Immature natural killer cell (primary cell): ENCODE data around the gene C9orf85. TPM values are rescaled to one million over a fixed set of nuclear protein-coding genes. Genes with fewer than 3 reads are reported as not detected.

Experiments
- DNase-seq, 3 donors: peaks; one replicate each; pipeline ENCODE4 v3.0.0; 2022; ENCODE audit warnings: mixed read lengths in 1 of 3
- H3K27ac Mint-ChIP-seq, 6 donors: one replicate each; pipeline ENCODE4 v1.8.0; 2020; ENCODE audit warnings: mixed read lengths in 6 of 6, mild to moderate bottlenecking in 5 of 6, inconsistent platforms in 4 of 6, moderate library complexity in 3 of 6
- H3K27me3 Mint-ChIP-seq, 3 donors: one replicate each; pipeline ENCODE4 v1.8.0; 2020 to 2021; ENCODE audit warnings: low read depth in 3 of 3, mild to moderate bottlenecking in 3 of 3, mixed read lengths in 3 of 3, moderate library complexity in 3 of 3, inconsistent platforms in 1 of 3
- H3K36me3 Mint-ChIP-seq, 3 donors: one replicate each; pipeline ENCODE4 v1.8.0; 2020; ENCODE audit warnings: mixed read lengths in 3 of 3, inconsistent platforms in 2 of 3, mild to moderate bottlenecking in 2 of 3
- H3K4me1 Mint-ChIP-seq, 2 donors: one replicate each; pipeline ENCODE4 v1.8.0; 2020; ENCODE audit warnings: inconsistent platforms in 2 of 2, mild to moderate bottlenecking in 2 of 2, mixed read lengths in 2 of 2, moderate library complexity in 1 of 2
- H3K4me3 Mint-ChIP-seq, 5 donors: one replicate each; pipeline ENCODE4 v1.8.0; 2020; ENCODE audit warnings: mild to moderate bottlenecking in 5 of 5, mixed read lengths in 5 of 5, inconsistent platforms in 3 of 5, moderate library complexity in 3 of 5
- H3K9me3 Mint-ChIP-seq, 6 donors: one replicate each; pipeline ENCODE4 v1.8.0; 2020; ENCODE audit warnings: mild to moderate bottlenecking in 6 of 6, mixed read lengths in 6 of 6, inconsistent platforms in 4 of 6, moderate library complexity in 3 of 6
- polyA plus RNA-seq, 3 donors: library from polyadenylated mRNA; unstranded; fragments of 300-500 nt; fragmentation: Illumina TruSeq; gene quantifications; one replicate each; pipeline ENCODE4 v1.2.3, GENCODE V29; 2021

Gene C9orf85
- polyA plus RNA-seq, 3 donors from 2014 or later, result 10.9 to 16.0 (median 12.3) TPM

DNA sequence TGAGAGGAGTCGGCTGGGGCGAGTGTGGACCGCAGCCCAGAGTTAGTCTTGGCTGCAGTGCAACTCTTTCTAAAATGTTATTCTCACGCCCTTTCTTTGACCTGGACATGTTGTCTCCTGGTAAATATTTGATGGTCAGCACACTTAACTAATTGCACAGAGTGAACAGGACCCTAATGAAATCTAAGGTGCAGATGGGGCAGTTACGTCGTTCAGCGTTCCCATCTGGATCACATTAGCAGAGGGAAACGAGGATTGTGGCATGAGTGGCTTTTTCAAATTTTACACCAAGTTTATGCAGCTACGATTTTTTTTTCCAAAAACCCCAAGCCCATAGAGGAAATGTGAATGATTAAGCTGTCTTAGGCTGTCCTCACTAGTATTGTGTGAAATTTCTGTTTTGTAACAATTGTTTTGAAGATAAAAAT is 483 bp downstream of the C9orf85 start:
- H3K36me3 Mint-ChIP-seq, result peaks cover 0 to 4% (median 0%) of the 10 kb centered on the region in 3 donors
- peak overlapping the region; percentile 99 to 100 (median 100) for H3K4me3 Mint-ChIP-seq
- no peaks in the 10 kb centered on the region for H3K9me3 Mint-ChIP-seq
- H3K4me1 Mint-ChIP-seq, result peaks cover 53 to 73% of the 10 kb centered on the region in 2 donors
- peak overlapping the region; percentile 87 to 99 (median 97) for H3K27ac Mint-ChIP-seq
- no peak for DNase-seq
- peaks cover 3 to 10% (median 9%) of the 10 kb centered on the region in 3 donors for H3K27me3 Mint-ChIP-seq

- Mint-ChIP-seq H3K27ac (no peak overlapping the region), H3K4me3 (no peak overlapping the region), H3K4me1 (peaks cover 23 to 62% of the 10 kb centered on the region in 2 donors), H3K9me3 (no peaks in the 10 kb centered on the region), H3K27me3 (peaks cover 3 to 7% (median 7%) of the 10 kb centered on the region in 3 donors), H3K36me3 (no peaks in the 10 kb centered on the region)
- DNase-seq, result no peak
Observed at GRCh38 chr9:71915495-71915894, 4.1 kb downstream of the C9orf85 start.

DNA sequence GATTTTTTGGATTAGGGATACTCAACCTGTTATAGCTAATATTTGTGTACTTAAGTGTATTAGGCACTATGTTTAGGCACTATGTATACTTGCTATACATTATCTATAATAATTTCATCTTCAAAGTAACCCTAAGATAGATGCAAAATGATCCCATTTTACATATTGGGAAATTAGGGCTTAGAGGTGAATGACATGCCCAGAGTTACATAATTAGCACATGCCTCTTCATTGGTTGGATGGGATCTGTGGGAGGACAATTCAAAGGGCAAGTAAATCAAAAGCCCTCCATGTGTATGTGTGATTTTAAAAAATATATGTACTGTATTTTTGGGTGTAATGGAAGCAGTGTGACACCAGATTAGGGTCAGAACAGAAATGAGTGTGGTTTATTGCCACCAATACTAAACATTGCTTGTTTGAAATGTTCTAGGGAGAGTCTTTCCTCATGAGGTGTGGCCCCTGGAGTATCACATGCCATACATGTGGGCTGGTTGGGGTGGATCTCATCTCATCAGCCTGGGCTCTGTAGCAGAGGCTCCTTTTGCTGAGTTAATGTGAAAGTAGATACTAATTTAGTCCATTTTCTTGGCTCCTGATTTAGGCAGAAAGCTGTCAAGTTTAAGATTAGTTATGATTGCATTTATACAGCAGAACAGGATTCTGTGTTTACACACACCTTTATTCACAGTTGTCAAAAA is 5.5 kb downstream of the C9orf85 start:
- Mint-ChIP-seq H3K27me3 (peaks cover 0 to 2% (median 0%) of the 10 kb centered on the region in 3 donors), H3K27ac (no peak overlapping the region), H3K9me3 (no peaks in the 10 kb centered on the region), H3K4me1 (peaks cover 14 to 52% of the 10 kb centered on the region in 2 donors), H3K4me3 (no peak overlapping the region), H3K36me3 (peaks cover 0 to 4% (median under 1%) of the 10 kb centered on the region in 3 donors)
- no peak for DNase-seq

DNA sequence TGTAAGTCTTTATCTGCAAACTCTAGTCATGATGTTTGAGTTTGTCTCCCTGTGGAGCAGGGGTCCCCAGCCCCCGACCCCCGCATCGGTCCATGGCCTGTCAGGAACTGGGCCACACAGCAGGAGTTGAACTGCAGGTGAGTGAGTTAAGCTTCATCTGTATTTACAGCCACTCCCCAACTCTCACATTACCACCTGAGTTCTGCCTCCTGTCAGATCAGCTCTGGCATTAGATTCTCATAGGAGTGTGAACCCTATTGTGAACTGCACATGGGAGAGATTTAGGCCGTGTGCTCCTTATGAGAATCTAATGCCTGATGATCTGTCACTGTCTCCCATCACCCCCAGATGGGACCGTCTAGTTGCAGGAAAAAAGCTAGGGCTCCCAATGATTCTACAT is 7.0 kb downstream of the C9orf85 start:
- H3K27me3 Mint-ChIP-seq, result peaks cover 0 to 2% (median 0%) of the 10 kb centered on the region in 3 donors
- H3K27ac Mint-ChIP-seq, result no peak overlapping the region
- no peak overlapping the region for H3K4me3 Mint-ChIP-seq
- H3K36me3 Mint-ChIP-seq, result peaks cover 0 to 12% (median 7%) of the 10 kb centered on the region in 3 donors
- no peak for DNase-seq
- no peaks in the 10 kb centered on the region for H3K9me3 Mint-ChIP-seq
- peaks cover 6 to 40% of the 10 kb centered on the region in 2 donors for H3K4me1 Mint-ChIP-seq

DNA sequence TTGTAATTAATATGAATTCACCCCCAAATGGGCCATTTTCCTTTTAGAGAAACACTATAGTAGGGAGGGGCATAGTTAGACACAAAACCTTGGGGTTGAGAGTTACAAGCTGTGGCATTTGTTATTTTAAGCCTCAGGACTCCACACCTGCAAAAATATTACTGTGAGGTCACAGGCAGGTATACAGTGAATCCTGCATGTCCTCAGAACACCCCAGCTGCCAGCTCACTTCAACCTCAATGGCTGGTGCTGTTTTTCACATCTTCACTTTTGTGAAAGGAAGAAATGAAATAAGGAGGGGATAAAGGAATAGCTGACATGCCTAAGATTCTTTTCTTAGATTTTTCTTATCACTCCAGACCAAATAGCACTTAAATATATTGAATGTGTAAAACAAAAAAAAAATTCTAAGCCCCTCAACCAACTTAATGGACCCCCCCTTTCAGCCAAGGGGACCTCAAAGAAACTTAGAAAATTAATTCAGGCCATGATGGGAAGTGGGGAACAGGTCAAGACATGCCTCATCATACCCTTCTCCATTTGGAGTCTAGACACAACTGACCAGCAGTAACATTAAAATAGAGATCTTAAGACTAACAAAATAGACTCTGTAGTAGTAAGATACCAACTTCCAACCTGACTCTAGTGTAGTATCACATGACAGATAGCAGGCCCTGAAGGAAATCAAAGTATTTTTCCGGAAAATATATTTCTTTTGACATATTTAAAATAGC is 9.2 kb downstream of the C9orf85 start:
- DNase-seq, result no peak
- no peak overlapping the region for H3K27ac Mint-ChIP-seq
- H3K9me3 Mint-ChIP-seq, result no peaks in the 10 kb centered on the region
- no peak overlapping the region for H3K4me3 Mint-ChIP-seq
- peaks cover 0 to 2% (median 0%) of the 10 kb centered on the region in 3 donors for H3K27me3 Mint-ChIP-seq
- peaks cover 5 to 37% of the 10 kb centered on the region in 2 donors for H3K4me1 Mint-ChIP-seq
- peaks cover 0 to 15% (median 7%) of the 10 kb centered on the region in 3 donors for H3K36me3 Mint-ChIP-seq

- no peak overlapping the region for H3K4me3 Mint-ChIP-seq
- no peak for DNase-seq
- H3K4me1 Mint-ChIP-seq, result peaks cover 5 to 38% of the 10 kb centered on the region in 2 donors
- no peak overlapping the region for H3K27ac Mint-ChIP-seq
- peaks cover 0 to 15% (median 7%) of the 10 kb centered on the region in 3 donors for H3K36me3 Mint-ChIP-seq
- H3K27me3 Mint-ChIP-seq, result peaks cover 0 to 2% (median 0%) of the 10 kb centered on the region in 3 donors
- no peaks in the 10 kb centered on the region for H3K9me3 Mint-ChIP-seq
Observed at GRCh38 chr9:71921190-71921814, 9.9 kb downstream of the C9orf85 start.

GRCh38 chr9:71924576-71924975 is 13.1 kb downstream of the C9orf85 start:
- Mint-ChIP-seq H3K4me3 (no peak overlapping the region), H3K27ac (no peak overlapping the region), H3K36me3 (peaks cover 0 to 15% (median 7%) of the 10 kb centered on the region in 3 donors), H3K27me3 (peaks cover 0 to 2% (median 0%) of the 10 kb centered on the region in 3 donors), H3K4me1 (peaks cover 4 to 25% of the 10 kb centered on the region in 2 donors), H3K9me3 (no peaks in the 10 kb centered on the region)
- no peak for DNase-seq

DNA sequence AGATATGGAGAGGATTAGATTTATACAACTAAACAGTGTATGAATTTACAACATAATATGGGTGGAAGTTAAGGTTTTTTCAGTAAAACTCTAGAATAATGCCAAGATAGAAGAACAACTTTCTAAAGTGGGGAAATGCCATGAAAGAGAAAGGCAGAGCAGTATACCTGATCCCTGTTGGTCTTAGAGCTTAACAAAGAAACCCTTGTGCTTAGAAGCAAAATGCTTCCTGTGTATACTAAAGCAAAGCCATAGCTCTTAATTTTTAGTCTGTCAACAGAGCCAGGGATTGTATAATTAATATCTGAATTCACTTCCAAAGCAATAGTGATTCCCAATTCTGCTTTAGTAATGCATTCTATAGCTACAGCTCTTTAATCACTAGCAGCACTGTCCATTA is 14.4 kb downstream of the C9orf85 start:
- H3K9me3 Mint-ChIP-seq, result no peaks in the 10 kb centered on the region
- no peak overlapping the region for H3K4me3 Mint-ChIP-seq
- peaks cover 0 to 2% (median 0%) of the 10 kb centered on the region in 3 donors for H3K27me3 Mint-ChIP-seq
- no peak overlapping the region for H3K27ac Mint-ChIP-seq
- no peak for DNase-seq
- peaks cover 0 to 15% (median 7%) of the 10 kb centered on the region in 3 donors for H3K36me3 Mint-ChIP-seq
- H3K4me1 Mint-ChIP-seq, result peaks cover 4 to 24% of the 10 kb centered on the region in 2 donors

- Mint-ChIP-seq H3K4me3 (no peak overlapping the region), H3K27ac (no peak overlapping the region), H3K27me3 (no peaks in the 10 kb centered on the region), H3K36me3 (peaks cover 3 to 11% (median 6%) of the 10 kb centered on the region in 3 donors), H3K9me3 (no peaks in the 10 kb centered on the region), H3K4me1 (peaks cover 3 to 23% of the 10 kb centered on the region in 2 donors)
- no peak for DNase-seq
Observed at GRCh38 chr9:71928376-71928775, 16.9 kb downstream of the C9orf85 start.

DNA sequence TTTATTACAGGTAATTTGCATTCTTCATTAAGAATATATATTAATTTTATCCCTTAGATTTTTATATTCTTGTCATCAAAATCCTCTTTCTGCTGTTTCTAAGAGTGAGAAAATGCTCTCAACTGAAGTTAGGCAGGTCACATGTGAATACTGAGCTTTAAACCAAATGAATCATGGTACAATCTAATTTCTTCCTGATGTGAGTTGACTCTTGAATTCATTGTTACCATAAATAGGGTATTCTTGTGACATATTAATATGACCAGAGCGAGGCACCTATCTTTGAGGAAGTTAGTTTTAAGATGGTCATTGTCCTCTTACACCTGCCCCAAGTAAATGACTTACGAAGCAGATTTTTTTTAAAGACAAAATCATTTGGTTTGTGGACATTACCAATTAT is 17.4 kb downstream of the C9orf85 start:
- Mint-ChIP-seq H3K4me3 (no peak overlapping the region), H3K4me1 (peaks cover 3 to 19% of the 10 kb centered on the region in 2 donors), H3K36me3 (peaks cover 3 to 8% (median 6%) of the 10 kb centered on the region in 3 donors), H3K9me3 (no peaks in the 10 kb centered on the region), H3K27me3 (no peaks in the 10 kb centered on the region), H3K27ac (no peak overlapping the region)
- no peak for DNase-seq

DNA sequence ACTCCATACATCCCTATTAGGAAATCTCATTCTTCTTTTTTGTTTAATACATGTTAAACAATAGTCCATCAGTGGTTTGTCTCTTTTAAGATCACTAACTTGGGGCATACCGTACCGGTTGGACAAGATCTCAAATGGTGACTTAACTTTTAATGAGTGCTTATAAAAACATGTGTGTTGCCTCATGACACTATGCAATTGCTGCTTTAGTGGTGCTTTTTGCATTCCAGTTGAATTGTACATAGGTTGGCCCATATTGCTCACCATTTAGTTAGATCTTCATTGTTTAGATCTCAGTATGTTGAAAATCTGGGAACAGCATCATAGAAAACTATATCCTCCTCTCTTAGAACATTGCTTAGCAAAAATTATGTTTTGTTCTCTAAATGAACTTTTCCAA is 17.8 kb downstream of the C9orf85 start:
- Mint-ChIP-seq H3K27ac (no peak overlapping the region), H3K9me3 (no peaks in the 10 kb centered on the region), H3K4me1 (peaks cover 2 to 15% of the 10 kb centered on the region in 2 donors), H3K36me3 (peaks cover 3 to 8% (median 6%) of the 10 kb centered on the region in 3 donors), H3K27me3 (no peaks in the 10 kb centered on the region), H3K4me3 (no peak overlapping the region)
- no peak for DNase-seq

- H3K27ac Mint-ChIP-seq, result no peak overlapping the region
- H3K9me3 Mint-ChIP-seq, result no peaks in the 10 kb centered on the region
- H3K4me1 Mint-ChIP-seq, result peaks cover 1 to 11% of the 10 kb centered on the region in 2 donors
- no peaks in the 10 kb centered on the region for H3K27me3 Mint-ChIP-seq
- no peak overlapping the region for H3K4me3 Mint-ChIP-seq
- H3K36me3 Mint-ChIP-seq, result peaks cover 3 to 8% (median 6%) of the 10 kb centered on the region in 3 donors
- no peak for DNase-seq
Observed at GRCh38 chr9:71929791-71930440, 18.5 kb downstream of the C9orf85 start.

GRCh38 chr9:71931166-71931565 is 19.7 kb downstream of the C9orf85 start:
- no peak overlapping the region for H3K4me3 Mint-ChIP-seq
- peaks cover 4 to 24% of the 10 kb centered on the region in 2 donors for H3K4me1 Mint-ChIP-seq
- no peaks in the 10 kb centered on the region for H3K27me3 Mint-ChIP-seq
- DNase-seq, result no peak
- H3K9me3 Mint-ChIP-seq, result no peaks in the 10 kb centered on the region
- no peak overlapping the region for H3K27ac Mint-ChIP-seq
- H3K36me3 Mint-ChIP-seq, result peaks cover 3 to 8% (median 6%) of the 10 kb centered on the region in 3 donors
